Gastrocnemius medialis (tissue), 4 donors: Measurements from ENCODE around the gene TEX54. TPM values are rescaled to one million over a fixed set of nuclear protein-coding genes. Genes with fewer than 3 reads are reported as not detected.

ENCODE experiments used
- ATAC-seq, 2 donors: fragments of 150-250 bp; one replicate each; pipeline ENCODE4 v1.9.1; 2016
- DNase-seq, 2 donors: peaks; one replicate each; pipeline ENCODE4 v3.0.0-alpha.2; 2019
- H3K27ac ChIP-seq, 4 donors: fragments of 200-600 bp; sonication (generic); 1 replicate in 1 of 4; 2 replicates in 3 of 4; pipeline ENCODE4 v1.5.1; 2016 to 2018; ENCODE audit warnings: mild to moderate bottlenecking in 2 of 4, moderate library complexity in 1 of 4
- H3K27me3 ChIP-seq, 3 donors: fragments of 200-600 bp; sonication (generic) in 2 of 3; 1 replicate in 1 of 3; 2 replicates in 2 of 3; pipeline versions ENCODE4 v1.5.1 to v1.6.0; 2016 to 2019; ENCODE audit warnings: mild to moderate bottlenecking in 1 of 3, moderate library complexity in 1 of 3
- H3K36me3 ChIP-seq, 2 donors: fragments of 200-600 bp; sonication (generic) in 1 of 2; one replicate each; pipeline ENCODE4 v1.5.1; 2017 to 2018
- H3K4me1 ChIP-seq, 2 donors: fragments of 200-600 bp; sonication (generic) in 1 of 2; one replicate each; pipeline ENCODE4 v1.5.1; 2016 to 2017; ENCODE audit warnings: mild to moderate bottlenecking in 2 of 2
- H3K4me3 ChIP-seq, 4 donors: fragments of 200-600 bp; sonication (generic) in 3 of 4; 1 replicate in 1 of 4; 2 replicates in 3 of 4; pipeline ENCODE4 v1.5.1; 2016 to 2019; ENCODE audit warnings: mild to moderate bottlenecking in 2 of 4
- H3K9me3 ChIP-seq, 3 donors: fragments of 200-600 bp; sonication (generic) in 2 of 3; 1 replicate in 1 of 3; 2 replicates in 2 of 3; pipeline ENCODE4 v1.5.1; 2016 to 2019
- CTCF ChIP-seq, 5 experiments: fragments of 450-650 bp in 3 of 5; fragments of 200-600 bp in 2 of 5; sonication (generic) in 2 of 5; IDR thresholded peaks in 4 of 5; conservative IDR thresholded peaks in 1 of 5; 1 replicate in 4 of 5; 2 replicates in 1 of 5; pipeline ENCODE4 v1.5.1; 2016 to 2019; ENCODE audit warnings: antibody characterized with exemption in 5 of 5, mild to moderate bottlenecking in 3 of 5, moderate library complexity in 3 of 5
- POLR2A ChIP-seq, 2 donors: fragments of 450-650 bp; IDR thresholded peaks; one replicate each; pipeline ENCODE4 v1.6.1; 2017; ENCODE audit warnings: antibody characterized with exemption in 2 of 2, mild to moderate bottlenecking in 2 of 2, moderate library complexity in 2 of 2
- in situ Hi-C, 4 donors: fragments of 200-750 bp; cut with MboI; loops; one replicate each; pipeline versions ENCODE4 v1.15.0 to v1.8.0; 2017; ENCODE audit warnings: low sequenced_read_pairs in 4 of 4
- intact Hi-C: fragments of 100-400 bp; cut with DNase I; formaldehyde crosslinking; loops from one replicate; pipeline ENCODE4 v1.15.1; 2023; ENCODE audit warnings: low total_unique reads
- total RNA-seq, 4 donors: library from RNA; depleted of rRNA; stranded (reverse); fragments of >200 nt; gene quantifications; one replicate each; pipeline versions ENCODE4 v1.1.0 to v1.2.3, GENCODE V29; 2016

The TEX54 gene
- total RNA-seq, 4 donors from 2014 or later: not detected

GRCh38 chr11:62799486-62799885 lies 33.2 kb downstream of the TEX54 start:
- ATAC-seq (no peak), DNase-seq (no peak)
- peaks cover 3 to 93% of the 10 kb centered on the region in 2 donors for H3K36me3 ChIP-seq
- no peaks in the 10 kb centered on the region for H3K9me3 ChIP-seq
- H3K27ac ChIP-seq: peak overlapping the region in 1 of 4 donors; percentile 10
- intact Hi-C loops: no loop called here
- peaks cover 7 to 12% of the 10 kb centered on the region in 2 donors for H3K4me1 ChIP-seq
- no peaks in the 10 kb centered on the region for H3K27me3 ChIP-seq
- H3K4me3 ChIP-seq: no peak overlapping the region
- in situ Hi-C loops: no loop called here
- TF ChIP-seq CTCF (IDR thresholded peaks at IDR 0.05 in 4 of 5, conservative IDR thresholded peaks at IDR 0.05 in 1 of 5): no peak
- TF ChIP-seq POLR2A (IDR thresholded peaks at IDR 0.05): no peak

GRCh38 chr11:62796281-62796680 lies 36.4 kb downstream of the TEX54 start:
- no peaks in the 10 kb centered on the region for H3K27me3 ChIP-seq
- no peak for ATAC-seq
- intact Hi-C loops: no loop called here
- H3K36me3 ChIP-seq: peaks cover 3 to 93% of the 10 kb centered on the region in 2 donors
- in situ Hi-C loops: no loop called here
- no peaks in the 10 kb centered on the region for H3K9me3 ChIP-seq
- DNase-seq: no peak
- peaks cover 11 to 12% of the 10 kb centered on the region in 2 donors for H3K4me1 ChIP-seq
- no peak overlapping the region for H3K4me3 ChIP-seq
- H3K27ac ChIP-seq: no peak overlapping the region
- no peak for TF ChIP-seq POLR2A (IDR thresholded peaks at IDR 0.05)
- TF ChIP-seq CTCF (IDR thresholded peaks at IDR 0.05 in 4 of 5, conservative IDR thresholded peaks at IDR 0.05 in 1 of 5): no peak

DNA sequence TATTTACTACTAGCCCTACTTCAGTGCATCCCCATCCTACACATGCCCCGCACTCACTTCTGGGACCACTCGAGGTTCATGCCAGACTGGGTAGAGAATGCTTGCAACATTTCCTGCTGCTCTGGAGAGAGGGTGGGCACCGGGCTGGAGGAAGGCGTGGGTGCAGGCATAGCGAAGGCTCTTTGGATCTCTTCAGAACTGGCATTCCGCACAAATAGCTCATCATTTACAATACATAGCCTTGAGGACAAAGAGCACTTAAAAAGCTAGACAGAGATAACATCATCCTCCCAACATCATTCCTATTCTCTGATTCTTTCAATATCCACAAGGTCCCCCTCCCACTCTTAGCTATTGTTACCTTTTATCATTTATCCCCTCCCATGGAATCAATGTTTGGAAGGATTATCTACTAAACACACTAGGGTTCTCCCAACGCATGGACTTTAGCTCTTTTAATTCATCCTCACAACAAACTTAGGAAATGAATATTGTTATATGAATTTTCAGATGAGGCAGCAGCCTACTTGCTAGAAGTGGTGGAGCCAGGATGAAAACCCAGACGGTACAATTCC lies 38.4 kb downstream of the TEX54 start:
- in situ Hi-C loops (no loop called here), intact Hi-C loops (no loop called here)
- TF ChIP-seq CTCF (IDR thresholded peaks at IDR 0.05 in 4 of 5, conservative IDR thresholded peaks at IDR 0.05 in 1 of 5) (no peak), POLR2A (IDR thresholded peaks at IDR 0.05) (no peak)
- peaks cover 3 to 79% of the 10 kb centered on the region in 2 donors for H3K36me3 ChIP-seq
- ATAC-seq (no peak), DNase-seq (no peak)
- no peaks in the 10 kb centered on the region for H3K9me3 ChIP-seq
- no peaks in the 10 kb centered on the region for H3K27me3 ChIP-seq
- peaks cover 18 to 25% of the 10 kb centered on the region in 2 donors for H3K4me1 ChIP-seq
- H3K4me3 ChIP-seq: no peak overlapping the region
- H3K27ac ChIP-seq: peak overlapping the region in 1 of 4 donors; percentile 5

GRCh38 chr11:62792202-62792575 lies 40.5 kb downstream of the TEX54 start:
- Histone ChIP-seq H3K4me3 (peak overlapping the region; percentile 75 to 95 (median 86)), H3K4me1 (peaks cover 31 to 38% of the 10 kb centered on the region in 2 donors), H3K27me3 (no peaks in the 10 kb centered on the region), H3K9me3 (no peaks in the 10 kb centered on the region), H3K36me3 (peaks cover 3 to 63% of the 10 kb centered on the region in 2 donors), H3K27ac (peak overlapping the region; percentile 73 to 90 (median 80))
- in situ Hi-C loops: no loop called here
- DNase-seq (peak in 1 of 2 donors; percentile 38), ATAC-seq (no peak)
- intact Hi-C loops: no loop called here
- TF ChIP-seq POLR2A (IDR thresholded peaks at IDR 0.05): no peak
- no peak for TF ChIP-seq CTCF (IDR thresholded peaks at IDR 0.05 in 4 of 5, conservative IDR thresholded peaks at IDR 0.05 in 1 of 5)
